ENCODE measurements around the gene AP1G1.

DNA sequence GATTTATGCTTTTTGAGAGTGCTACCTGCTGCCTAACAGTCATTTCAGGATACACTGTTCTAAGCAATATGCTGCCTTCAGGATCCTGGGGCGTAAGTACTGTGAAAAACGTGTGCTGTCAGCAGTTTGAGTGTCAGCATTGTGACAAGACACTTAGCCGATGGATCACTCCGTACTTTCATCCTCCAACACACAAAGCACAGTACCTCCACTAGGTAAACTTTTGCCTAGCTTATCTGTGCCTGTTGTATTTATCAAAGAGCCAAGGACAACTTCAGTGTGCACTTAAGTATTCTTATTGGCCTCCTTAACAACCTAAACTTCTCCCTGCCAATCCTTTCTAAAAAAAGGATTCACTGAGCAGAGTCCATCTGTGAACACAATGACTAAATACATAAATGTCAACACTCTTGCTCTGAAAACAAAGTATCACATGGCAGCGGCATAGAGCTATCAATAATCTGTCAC lies 50.3 kb downstream of the AP1G1 start:
- TF ChIP-seq CTCF (optimal IDR thresholded peaks at IDR 0.05 in 1 of 3, IDR thresholded peaks at IDR 0.05 in 1 of 3, conservative IDR thresholded peaks at IDR 0.05 in 1 of 3; ENCODE audit: extremely low read depth in 1 of 3, insufficient read depth in 2 of 3, low read length in 3 of 3), result no peak
- no peak for TF ChIP-seq EZH2 (IDR thresholded peaks at IDR 0.05; ENCODE audit: low read length)

Data from keratinocyte (primary cell).